HG03469 (cell line): ENCODE measurements around the gene LIPC.

Experiments used
- ATAC-seq: cut with Tn5 transposase; IDR thresholded peaks from one replicate; pipeline ENCODE4 v1.9.1; 2021; ENCODE audit warnings: mild to moderate bottlenecking, moderate library complexity, moderate number of reproducible peaks; ENCODE audit not compliant: unreplicated experiment

The LIPC gene

GRCh38 chr15:58532126-58532525 lies 100.3 kb downstream of the LIPC start:
- ATAC-seq: no peak

DNA sequence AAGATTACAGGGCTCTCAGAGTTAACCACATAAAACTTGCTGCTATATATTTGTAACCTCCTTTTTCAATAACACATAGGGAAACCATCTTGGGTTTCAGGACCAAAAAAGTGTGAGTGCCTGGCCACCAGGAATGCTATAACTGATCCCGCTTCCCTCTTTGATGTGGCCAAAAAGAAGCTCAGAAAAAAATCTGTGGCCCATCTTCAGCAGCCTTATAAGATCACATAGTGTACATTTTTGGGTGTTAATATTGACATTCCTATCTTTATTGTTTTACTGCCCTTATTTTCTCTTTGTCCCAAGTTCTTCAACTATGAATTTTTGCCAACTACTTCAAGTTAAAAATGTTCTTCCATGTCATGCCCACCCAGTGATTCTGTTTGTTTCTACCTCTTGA lies 102.8 kb downstream of the LIPC start:
- no peak for ATAC-seq

DNA sequence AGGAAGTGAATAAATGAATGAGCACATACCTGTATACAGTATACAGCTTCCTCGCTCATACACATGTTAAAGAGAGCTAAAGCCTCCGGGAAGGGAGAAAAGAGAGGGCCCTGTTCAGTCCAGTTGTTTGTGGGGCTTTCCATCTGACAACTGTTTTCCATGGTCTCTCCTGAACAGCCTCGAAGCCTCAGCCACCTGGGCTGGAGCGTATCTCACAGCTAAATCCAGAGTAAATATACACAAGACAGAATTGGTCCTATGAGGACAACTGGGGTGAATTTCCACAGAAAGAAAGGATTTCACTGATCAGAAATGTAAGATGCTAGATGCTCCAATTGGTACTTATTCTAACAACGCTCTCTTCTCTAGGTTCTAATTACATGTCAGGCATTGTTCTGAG lies 103.5 kb downstream of the LIPC start:
- no peak for ATAC-seq

DNA sequence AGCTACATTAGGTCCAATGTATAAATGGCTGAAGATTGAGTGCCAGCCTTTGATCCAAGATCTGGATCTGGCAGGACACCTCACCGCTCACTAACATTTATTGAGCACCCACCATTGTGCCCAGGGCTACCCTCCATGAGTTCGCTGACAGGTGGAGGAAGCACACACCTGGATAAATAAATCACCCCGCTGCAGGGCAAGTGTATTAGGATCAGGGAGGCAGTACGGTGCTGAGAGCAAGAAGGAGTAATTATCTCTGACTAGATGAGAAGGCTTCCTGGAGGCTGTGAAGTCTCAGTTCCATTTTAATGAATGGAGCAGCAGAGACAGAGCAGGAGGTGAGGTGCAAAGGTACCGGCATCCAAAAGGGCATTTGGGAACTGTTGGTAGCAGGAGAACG lies 104.1 kb downstream of the LIPC start:
- ATAC-seq: no peak

DNA sequence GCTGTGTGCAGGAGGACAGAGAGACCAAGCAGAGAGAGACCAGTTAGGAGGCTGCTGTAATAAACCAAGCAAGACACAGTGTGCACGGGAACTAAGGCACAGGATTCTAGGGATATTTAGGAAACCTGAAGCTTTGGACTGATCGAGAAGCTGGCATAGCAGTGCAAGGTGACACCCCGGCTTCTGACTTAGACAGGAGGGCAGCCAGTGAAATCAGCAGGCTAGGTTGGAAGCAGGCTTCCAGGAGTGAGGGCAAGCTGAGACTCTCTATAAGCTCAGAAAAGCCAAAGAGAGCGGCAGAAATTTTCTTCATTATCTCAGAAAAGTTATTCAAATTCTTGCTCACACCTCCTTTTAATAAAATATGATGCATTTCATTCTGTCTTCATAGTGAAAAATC lies 104.6 kb downstream of the LIPC start:
- ATAC-seq: no peak

DNA sequence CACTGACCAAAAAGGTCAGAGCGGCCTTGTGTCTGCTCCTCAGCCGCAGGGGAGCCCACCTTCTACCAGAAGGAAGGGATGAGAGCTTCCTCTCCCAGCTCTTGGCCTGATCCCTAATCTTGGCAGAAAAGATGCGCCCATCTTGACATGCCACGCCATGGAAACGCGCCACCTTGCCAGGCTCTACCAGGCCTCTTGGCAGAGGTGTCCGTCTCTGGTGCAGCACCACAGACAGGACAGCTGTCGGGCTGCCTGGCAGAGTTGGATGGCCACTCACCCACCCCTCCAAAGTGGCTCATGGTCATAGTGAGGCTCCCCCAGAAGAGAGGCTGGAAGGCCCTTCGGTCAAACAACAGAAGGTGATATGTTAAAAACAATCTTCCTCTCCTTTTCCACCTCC lies 105.2 kb downstream of the LIPC start:
- ATAC-seq: no peak

DNA sequence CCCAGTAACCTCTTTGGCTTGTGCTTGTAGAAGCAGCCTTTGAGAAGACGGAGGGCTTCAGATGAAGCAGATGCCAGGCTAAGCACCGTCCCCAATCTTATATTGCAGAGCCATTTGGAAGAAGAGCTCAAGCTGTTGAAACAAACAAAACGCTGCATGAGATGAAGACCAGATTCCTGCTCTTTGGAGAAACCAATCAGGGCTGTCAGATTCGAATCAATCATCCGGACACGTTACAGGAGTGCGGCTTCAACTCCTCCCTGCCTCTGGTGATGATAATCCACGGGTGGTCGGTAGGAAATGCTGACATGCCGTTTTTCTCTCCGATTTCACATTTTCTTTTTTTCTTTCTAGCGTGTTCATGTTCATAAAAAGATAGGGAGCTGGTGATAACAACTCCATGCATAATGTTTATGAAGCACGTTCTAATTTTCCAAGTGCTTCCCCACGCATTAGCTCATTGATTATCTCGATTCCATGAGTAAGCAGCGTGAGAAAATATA lies 106.5 kb downstream of the LIPC start:
- no peak for ATAC-seq

- no peak for ATAC-seq
Measured at GRCh38 chr15:58538901-58539300, 107.1 kb downstream of the LIPC start.

GRCh38 chr15:58539548-58539947 lies 107.8 kb downstream of the LIPC start:
- ATAC-seq: no peak

DNA sequence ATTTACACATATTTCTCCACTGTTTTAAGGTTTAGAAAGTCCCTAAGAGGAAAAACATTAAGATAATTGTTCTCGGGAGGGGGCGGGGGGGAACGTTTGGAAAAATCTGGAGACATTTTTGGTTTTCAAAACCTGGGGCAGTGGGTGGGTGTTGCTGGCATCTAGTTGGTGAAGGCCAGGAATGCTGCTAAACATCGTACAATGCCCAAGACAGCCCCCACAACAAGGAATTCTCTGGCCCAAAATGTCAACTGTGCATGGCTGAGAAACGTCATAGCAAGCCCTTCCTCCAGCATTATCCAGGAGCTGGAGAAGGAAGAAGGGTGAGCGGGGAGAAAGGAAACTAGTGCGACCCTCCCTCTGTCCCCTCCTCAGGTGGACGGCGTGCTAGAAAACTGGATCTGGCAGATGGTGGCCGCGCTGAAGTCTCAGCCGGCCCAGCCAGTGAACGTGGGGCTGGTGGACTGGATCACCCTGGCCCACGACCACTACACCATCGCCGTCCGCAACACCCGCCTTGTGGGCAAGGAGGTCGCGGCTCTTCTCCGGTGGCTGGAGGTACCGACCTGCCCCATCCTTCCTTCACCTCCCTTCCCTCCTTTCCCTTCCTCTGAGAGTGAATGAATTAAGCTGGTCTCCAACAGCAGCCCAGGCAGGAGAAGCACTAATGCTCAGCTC lies 109.8 kb downstream of the LIPC start:
- ATAC-seq: no peak

GRCh38 chr15:58543664-58544335 lies 112.0 kb downstream of the LIPC start:
- no peak for ATAC-seq

GRCh38 chr15:58544756-58545155 lies 113.0 kb downstream of the LIPC start:
- no peak for ATAC-seq

DNA sequence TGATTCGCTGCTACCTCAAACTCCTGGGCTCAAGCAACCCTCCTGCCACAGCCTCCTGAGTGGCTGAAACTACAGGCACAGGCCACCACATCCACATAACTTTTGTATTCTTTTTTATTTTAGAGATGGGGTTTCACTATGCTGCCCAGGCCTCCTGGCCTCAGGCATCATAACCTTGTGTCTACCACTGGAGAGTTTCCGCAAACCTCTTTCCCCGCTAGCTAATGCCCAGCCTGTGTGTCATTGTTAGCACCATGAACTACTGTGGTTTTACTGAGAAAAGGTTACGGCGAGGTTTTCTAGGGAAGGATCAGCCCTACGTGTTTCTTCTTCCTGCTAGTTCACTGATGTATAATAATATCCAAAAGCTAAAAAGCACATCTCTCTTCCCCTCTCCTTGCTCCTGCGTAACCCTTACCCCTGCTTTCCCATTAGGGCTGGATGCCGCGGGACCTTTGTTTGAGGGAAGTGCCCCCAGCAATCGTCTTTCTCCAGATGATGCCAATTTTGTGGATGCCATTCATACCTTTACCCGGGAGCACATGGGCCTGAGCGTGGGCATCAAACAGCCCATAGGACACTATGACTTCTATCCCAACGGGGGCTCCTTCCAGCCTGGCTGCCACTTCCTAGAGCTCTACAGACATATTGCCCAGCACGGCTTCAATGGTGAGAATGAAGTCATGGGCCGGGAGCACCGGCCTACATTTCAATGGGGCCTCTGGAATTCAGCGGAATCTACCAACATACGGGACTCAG lies 113.7 kb downstream of the LIPC start:
- ATAC-seq: no peak

DNA sequence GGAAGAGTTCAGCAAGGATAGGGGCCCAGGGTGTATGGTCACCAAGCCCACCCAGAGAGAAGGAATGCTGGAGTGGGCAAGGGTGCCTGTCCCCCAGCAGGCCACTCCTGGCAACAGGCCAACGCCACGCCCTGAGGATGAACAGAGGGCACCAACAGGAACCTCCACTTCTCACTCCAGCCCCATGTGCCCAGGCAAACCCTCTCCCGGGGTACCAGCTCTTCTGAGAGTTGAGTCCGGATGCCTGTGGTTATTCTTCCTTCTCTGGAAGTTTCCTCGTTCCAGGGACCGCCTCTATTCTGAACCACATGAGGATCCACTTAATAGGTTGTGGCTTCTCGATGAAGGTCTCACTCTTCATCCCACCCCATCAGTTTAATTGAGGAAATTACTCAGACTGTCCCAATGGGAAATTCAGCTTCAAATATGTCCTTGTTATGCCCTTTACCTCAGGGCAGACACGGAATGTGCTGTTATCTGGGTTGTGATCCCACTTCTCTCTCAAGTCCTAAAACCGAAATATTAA lies 114.3 kb downstream of the LIPC start:
- no peak for ATAC-seq

DNA sequence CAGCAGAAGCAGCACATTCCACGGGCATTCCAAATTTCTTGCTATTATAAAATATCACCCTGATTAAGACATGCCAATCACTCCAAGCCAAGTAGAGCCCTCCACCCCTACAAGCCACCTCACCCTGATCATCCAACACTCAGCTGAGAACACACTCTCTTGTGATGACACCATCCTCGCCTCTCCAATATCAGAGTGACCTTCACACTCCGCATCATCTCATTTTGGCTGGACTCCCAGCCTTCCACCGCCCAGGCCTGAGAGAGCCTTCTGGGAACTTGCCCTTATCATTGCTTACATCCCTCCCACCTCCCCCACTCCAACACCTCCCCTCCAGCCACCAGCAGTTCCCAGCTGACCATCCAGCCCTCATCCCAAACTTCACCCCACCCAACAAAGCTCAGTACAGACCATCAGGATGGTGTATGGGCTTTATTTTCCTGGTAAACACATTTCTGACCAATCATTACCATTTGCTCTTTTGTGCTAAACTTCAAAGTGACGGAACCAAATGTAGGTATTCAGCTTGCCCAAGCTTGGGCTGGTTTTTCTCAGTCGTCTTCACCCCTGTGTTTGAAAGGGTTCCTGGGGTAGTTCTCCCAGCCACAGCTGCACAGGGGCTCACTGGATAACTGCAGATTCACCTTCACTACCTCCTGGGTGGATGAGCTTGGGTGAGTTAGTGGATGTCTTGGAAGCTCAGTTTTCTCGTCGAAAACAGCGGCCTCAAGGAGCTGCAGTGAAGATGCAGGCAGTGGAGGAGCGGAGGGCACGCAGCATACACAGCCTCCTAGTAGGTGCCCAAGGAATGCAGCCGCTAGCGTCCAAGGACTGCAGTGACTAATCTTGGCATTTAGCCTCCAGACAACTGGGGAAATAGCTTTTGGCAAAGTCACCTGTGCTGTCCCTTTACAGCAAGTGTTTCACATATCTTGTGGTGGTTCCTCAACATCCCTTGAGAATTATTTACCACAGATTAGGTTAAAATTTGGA lies 115.1 kb downstream of the LIPC start:
- ATAC-seq: no peak

DNA sequence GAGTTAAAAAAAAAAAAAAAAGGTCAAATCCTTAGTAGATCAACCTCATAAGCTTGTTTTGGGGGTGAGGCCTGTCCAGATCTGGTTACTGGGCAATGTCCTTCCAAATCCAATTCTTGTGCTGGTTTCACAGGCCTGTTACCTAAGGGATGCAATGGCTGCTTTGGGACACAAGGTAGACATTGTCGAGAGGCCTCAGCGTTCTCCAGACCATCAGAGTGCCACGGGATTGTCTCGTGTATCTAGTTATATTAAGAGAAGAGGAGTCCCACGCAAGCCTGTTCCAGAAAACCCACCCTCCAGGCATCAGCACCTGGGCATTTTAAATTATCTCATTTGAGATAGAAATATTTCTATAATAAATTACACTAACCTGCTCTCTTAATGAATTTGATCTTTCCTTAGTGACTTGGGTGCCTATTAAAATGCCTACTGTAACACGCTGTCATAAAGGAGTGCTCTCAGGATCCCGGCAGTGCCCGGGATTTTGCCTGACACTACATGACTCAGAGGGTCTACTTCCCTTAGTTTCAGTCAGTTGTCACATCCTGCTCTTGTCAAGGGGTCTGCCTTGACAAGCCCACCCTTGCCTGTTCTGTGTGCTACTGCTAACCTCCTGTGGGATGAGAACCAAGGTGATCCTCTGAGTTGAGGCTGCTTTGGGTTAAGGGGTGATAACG lies 116.0 kb downstream of the LIPC start:
- ATAC-seq: no peak

DNA sequence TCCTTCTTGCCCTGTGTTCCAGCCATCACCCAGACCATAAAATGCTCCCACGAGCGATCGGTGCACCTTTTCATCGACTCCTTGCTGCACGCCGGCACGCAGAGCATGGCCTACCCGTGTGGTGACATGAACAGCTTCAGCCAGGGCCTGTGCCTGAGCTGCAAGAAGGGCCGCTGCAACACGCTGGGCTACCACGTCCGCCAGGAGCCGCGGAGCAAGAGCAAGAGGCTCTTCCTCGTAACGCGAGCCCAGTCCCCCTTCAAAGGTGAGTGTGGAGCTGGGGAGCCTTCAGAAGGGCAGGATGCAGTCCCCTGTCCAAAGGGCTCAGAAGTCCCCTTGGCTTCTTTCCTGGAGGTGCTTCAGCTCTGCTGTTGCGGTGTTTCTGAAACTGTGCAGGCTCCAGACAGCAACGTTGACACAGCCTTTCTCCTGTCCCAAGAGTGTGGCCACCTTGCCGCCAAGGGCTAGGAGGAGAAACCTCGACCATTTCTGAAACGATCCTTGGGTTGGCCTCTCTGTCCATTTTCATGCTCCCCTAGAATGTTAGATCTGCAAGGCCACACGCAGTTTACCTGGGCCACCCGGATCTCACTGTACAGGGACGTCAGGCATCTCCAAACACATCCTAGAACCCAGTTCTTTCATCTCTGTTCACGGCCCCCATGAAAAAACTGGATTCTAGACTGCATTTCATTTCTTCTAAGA lies 116.7 kb downstream of the LIPC start:
- ATAC-seq: no peak

GRCh38 chr15:58549013-58549784 lies 117.4 kb downstream of the LIPC start:
- ATAC-seq: no peak

DNA sequence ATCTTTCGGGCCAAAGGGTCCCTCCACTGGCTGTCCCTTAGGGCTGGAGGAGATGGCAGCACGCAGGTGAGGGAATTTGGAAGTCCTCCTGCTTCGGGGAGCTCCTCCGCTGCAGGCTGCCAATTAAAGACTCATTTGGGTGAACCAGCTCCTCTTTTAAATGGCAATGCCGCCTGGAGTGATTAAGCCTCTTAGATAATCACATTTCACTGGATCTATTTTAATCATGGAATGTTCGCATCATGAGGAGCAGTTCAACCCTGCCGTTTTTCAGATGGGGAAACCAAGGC lies 117.9 kb downstream of the LIPC start:
- no peak for ATAC-seq
